Activated naive CD4-positive, alpha-beta T cell (primary cell): ENCODE results near the gene HBA1.
A peak's percentile ranks its signal among the peaks of the same experiment; 100 is the strongest.
"Not testable (repeated sequence)": the region's sequence is repeated elsewhere in the genome, so short reads cannot be mapped to it uniquely, and the experiment has no call there.

Experiments
- DNase-seq, 4 experiments: peaks; one replicate each; lab custom pipeline; 2025; lab: John Stamatoyannopoulos, UW

Gene HBA1

GRCh38 chr16:176477-177382, at the start of gene HBA1:
Gene HBA1 (plus strand): TSS chr16:176680. CDS start chr16:176717, 37 bp downstream.
- not testable (repeated sequence) for DNase-seq

GRCh38 chr16:129075-129474, 47.4 kb upstream of the HBA1 start:
- DNase-seq = no peak

- no peak for DNase-seq
These were observed 45.8 kb upstream of the HBA1 start for GRCh38 chr16:130533-131173.

- no peak for DNase-seq
These were observed 44.4 kb upstream of the HBA1 start for GRCh38 chr16:132120-132519.

- no peak for DNase-seq
These were observed 42.8 kb upstream of the HBA1 start for GRCh38 chr16:133716-134115.

GRCh38 chr16:138049-138417, 38.4 kb upstream of the HBA1 start:
- peak in 2 of 4 experiments; percentile 6 to 15 for DNase-seq

GRCh38 chr16:140175-140857, 36.2 kb upstream of the HBA1 start:
- no peak for DNase-seq

GRCh38 chr16:142405-142967, 34.0 kb upstream of the HBA1 start:
- no peak for DNase-seq

GRCh38 chr16:143047-143446, 33.4 kb upstream of the HBA1 start:
- DNase-seq = no peak

- no peak for DNase-seq
These were observed 33.0 kb upstream of the HBA1 start for GRCh38 chr16:143456-143855.

- no peak for DNase-seq
These were observed 31.7 kb upstream of the HBA1 start for GRCh38 chr16:144797-145252.

- no peak for DNase-seq
These were observed 29.8 kb upstream of the HBA1 start for GRCh38 chr16:146646-147045.

GRCh38 chr16:149024-149660, 27.3 kb upstream of the HBA1 start:
- no peak for DNase-seq

GRCh38 chr16:152141-153128, 24.0 kb upstream of the HBA1 start, which contains the start of gene HBZ:
Gene HBZ (plus strand): TSS chr16:152644. CDS start chr16:152910, 266 bp downstream.
- DNase-seq = no peak

- not testable (repeated sequence) for DNase-seq
These were observed 23.4 kb upstream of the HBA1 start for GRCh38 chr16:153129-153521.

GRCh38 chr16:153550-154216, 22.8 kb upstream of the HBA1 start:
- not testable (repeated sequence) for DNase-seq

GRCh38 chr16:154217-155030, 22.1 kb upstream of the HBA1 start:
- DNase-seq = no peak

- no peak for DNase-seq
These were observed 21.5 kb upstream of the HBA1 start for GRCh38 chr16:155031-155398.
